ENCODE results near the gene EXOC4.

The EXOC4 gene

GRCh38 chr7:133573554-133574265 is 320.8 kb downstream of the EXOC4 start:
- no peaks in the 10 kb centered on the region for H3F3A ChIP-seq (ENCODE audit: low read depth)

GRCh38 chr7:133575726-133576440 is 323.0 kb downstream of the EXOC4 start:
- Histone ChIP-seq H3K4me2 (ENCODE audit: low read depth, low read length, poor library complexity, severe bottlenecking) (no peak overlapping the region), H3K4me3 (ENCODE audit: low read length, poor library complexity, severe bottlenecking) (no peak overlapping the region), H3K9me2 (replicated peaks; ENCODE audit: low read depth, low read length) (no peaks in the 10 kb centered on the region), H3K27me3 (ENCODE audit: insufficient read depth, low read length, poor library complexity, severe bottlenecking) (no peaks in the 10 kb centered on the region), H3K4me1 (ENCODE audit: insufficient read depth, low read length, poor library complexity, severe bottlenecking) (peaks cover 24% of the 10 kb centered on the region), H4K20me1 (ENCODE audit: insufficient read depth, low read length, poor library complexity, severe bottlenecking) (no peaks in the 10 kb centered on the region), H3K36me3 (ENCODE audit: insufficient read depth, low read length) (no peaks in the 10 kb centered on the region), H3F3A (ENCODE audit: low read depth) (no peaks in the 10 kb centered on the region), H3K79me2 (ENCODE audit: insufficient read depth, low read length) (no peaks in the 10 kb centered on the region), H3K9me3 (ENCODE audit: insufficient read depth, low read depth, low read length) (no peaks in the 10 kb centered on the region), H3K9ac (ENCODE audit: low read depth, low read length, poor library complexity, severe bottlenecking) (no peak overlapping the region), H2AFZ (ENCODE audit: low read length) (no peak overlapping the region)
- TF ChIP-seq, protein P1, sequence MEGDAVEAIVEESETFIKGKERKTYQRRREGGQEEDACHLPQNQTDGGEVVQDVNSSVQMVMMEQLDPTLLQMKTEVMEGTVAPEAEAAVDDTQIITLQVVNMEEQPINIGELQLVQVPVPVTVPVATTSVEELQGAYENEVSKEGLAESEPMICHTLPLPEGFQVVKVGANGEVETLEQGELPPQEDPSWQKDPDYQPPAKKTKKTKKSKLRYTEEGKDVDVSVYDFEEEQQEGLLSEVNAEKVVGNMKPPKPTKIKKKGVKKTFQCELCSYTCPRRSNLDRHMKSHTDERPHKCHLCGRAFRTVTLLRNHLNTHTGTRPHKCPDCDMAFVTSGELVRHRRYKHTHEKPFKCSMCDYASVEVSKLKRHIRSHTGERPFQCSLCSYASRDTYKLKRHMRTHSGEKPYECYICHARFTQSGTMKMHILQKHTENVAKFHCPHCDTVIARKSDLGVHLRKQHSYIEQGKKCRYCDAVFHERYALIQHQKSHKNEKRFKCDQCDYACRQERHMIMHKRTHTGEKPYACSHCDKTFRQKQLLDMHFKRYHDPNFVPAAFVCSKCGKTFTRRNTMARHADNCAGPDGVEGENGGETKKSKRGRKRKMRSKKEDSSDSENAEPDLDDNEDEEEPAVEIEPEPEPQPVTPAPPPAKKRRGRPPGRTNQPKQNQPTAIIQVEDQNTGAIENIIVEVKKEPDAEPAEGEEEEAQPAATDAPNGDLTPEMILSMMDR (conservative IDR thresholded peaks at IDR 0.05; ENCODE audit: low read length): no peak
- TF ChIP-seq EZH2phosphoT487 (IDR thresholded peaks at IDR 0.05; ENCODE audit: borderline replicate concordance): no peak

More at GRCh38 chr7:133573554-133574265, 320.8 kb downstream of the EXOC4 start:
- Histone ChIP-seq H3K4me1 (ENCODE audit: insufficient read depth, low read length, poor library complexity, severe bottlenecking) (peaks cover 24% of the 10 kb centered on the region), H3K79me2 (ENCODE audit: insufficient read depth, low read length) (no peaks in the 10 kb centered on the region), H3K9me2 (replicated peaks; ENCODE audit: low read depth, low read length) (no peaks in the 10 kb centered on the region), H3K4me2 (ENCODE audit: low read depth, low read length, poor library complexity, severe bottlenecking) (no peak overlapping the region), H3K4me3 (ENCODE audit: low read length, poor library complexity, severe bottlenecking) (no peak overlapping the region), H4K20me1 (ENCODE audit: insufficient read depth, low read length, poor library complexity, severe bottlenecking) (no peaks in the 10 kb centered on the region), H3K36me3 (ENCODE audit: insufficient read depth, low read length) (no peaks in the 10 kb centered on the region), H2AFZ (ENCODE audit: low read length) (no peak overlapping the region), H3K9me3 (ENCODE audit: insufficient read depth, low read depth, low read length) (no peaks in the 10 kb centered on the region), H3K27me3 (ENCODE audit: insufficient read depth, low read length, poor library complexity, severe bottlenecking) (no peaks in the 10 kb centered on the region), H3K9ac (ENCODE audit: low read depth, low read length, poor library complexity, severe bottlenecking) (no peak overlapping the region)
- TF ChIP-seq EZH2phosphoT487 (IDR thresholded peaks at IDR 0.05; ENCODE audit: borderline replicate concordance): no peak
- TF ChIP-seq, protein P1 (conservative IDR thresholded peaks at IDR 0.05; ENCODE audit: low read length): no peak

GRCh38 chr7:133576612-133577168 is 323.8 kb downstream of the EXOC4 start:
- TF ChIP-seq EZH2phosphoT487 (IDR thresholded peaks at IDR 0.05; ENCODE audit: borderline replicate concordance): no peak
- TF ChIP-seq, protein P1 (conservative IDR thresholded peaks at IDR 0.05; ENCODE audit: low read length): no peak
- no peaks in the 10 kb centered on the region for H3K27me3 ChIP-seq (ENCODE audit: insufficient read depth, low read length, poor library complexity, severe bottlenecking)
- H3K79me2 ChIP-seq (ENCODE audit: insufficient read depth, low read length): no peaks in the 10 kb centered on the region
- no peaks in the 10 kb centered on the region for H3K9me2 ChIP-seq (replicated peaks; ENCODE audit: low read depth, low read length)
- H3K4me1 ChIP-seq (ENCODE audit: insufficient read depth, low read length, poor library complexity, severe bottlenecking): peaks cover 24% of the 10 kb centered on the region
- no peaks in the 10 kb centered on the region for H3F3A ChIP-seq (ENCODE audit: low read depth)
- no peak overlapping the region for H2AFZ ChIP-seq (ENCODE audit: low read length)
- H3K9me3 ChIP-seq (ENCODE audit: insufficient read depth, low read depth, low read length): no peaks in the 10 kb centered on the region
- H3K36me3 ChIP-seq (ENCODE audit: insufficient read depth, low read length): no peaks in the 10 kb centered on the region
- no peak overlapping the region for H3K4me2 ChIP-seq (ENCODE audit: low read depth, low read length, poor library complexity, severe bottlenecking)
- no peaks in the 10 kb centered on the region for H4K20me1 ChIP-seq (ENCODE audit: insufficient read depth, low read length, poor library complexity, severe bottlenecking)
- no peak overlapping the region for H3K9ac ChIP-seq (ENCODE audit: low read depth, low read length, poor library complexity, severe bottlenecking)
- H3K4me3 ChIP-seq (ENCODE audit: low read length, poor library complexity, severe bottlenecking): no peak overlapping the region
